KBM-7 (cell line): ENCODE measurements around the gene ANKRD11.

Experiments used
- DNase-seq: peaks from one replicate; pipeline ENCODE4 v3.0.0-alpha.2; 2015
- in situ Hi-C: fragments of 300-500 bp; cut with MboI; formaldehyde crosslinking; loops from 2 replicates; pipeline ENCODE4 v1.14.3; 2020; ENCODE audit warnings: low sequenced_read_pairs, low pct_unique_long_range_greater_than_20kb, mixed read lengths

ANKRD11 gene

GRCh38 chr16:89490439-89491237, at the start of gene ANKRD11:
Gene ANKRD11, minus strand, starts transcription at chr16:89490561. Its CDS starts 173,542 bp downstream, at chr16:89317019.
- peak; percentile 99 for DNase-seq
- in situ Hi-C loops, result no loop called here

DNA sequence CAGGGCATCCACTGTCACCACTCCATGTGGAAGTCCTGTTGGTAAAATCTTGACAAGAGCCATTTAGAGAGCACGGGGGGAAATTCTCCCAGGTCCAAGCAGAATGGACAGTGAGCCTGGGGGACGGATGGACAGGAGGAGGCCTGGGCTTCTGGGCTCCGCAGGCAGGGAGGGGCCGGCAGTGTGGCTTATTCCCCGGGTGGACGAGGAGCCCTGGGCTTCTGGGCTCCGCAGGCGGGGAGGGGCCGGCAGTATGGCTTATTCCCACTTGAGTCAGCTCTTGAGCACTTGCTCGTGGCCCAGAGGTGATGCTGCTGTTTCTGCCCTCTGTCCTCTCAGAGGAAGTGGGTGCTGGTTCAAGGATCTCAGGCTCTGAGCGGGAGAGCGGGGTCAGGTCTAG, 47.9 kb upstream of the ANKRD11 start:
- in situ Hi-C loops, result no loop called here
- no peak for DNase-seq

GRCh38 chr16:89537549-89537925, 47.2 kb upstream of the ANKRD11 start:
- in situ Hi-C loops, result no loop called here
- no peak for DNase-seq

GRCh38 chr16:89536886-89537548, 46.7 kb upstream of the ANKRD11 start:
- in situ Hi-C loops, result no loop called here
- no peak for DNase-seq

GRCh38 chr16:89536371-89536770, 46.0 kb upstream of the ANKRD11 start:
- DNase-seq, result no peak
- in situ Hi-C loops, result no loop called here

GRCh38 chr16:89534252-89534756, 43.9 kb upstream of the ANKRD11 start:
- in situ Hi-C loops, result no loop called here
- DNase-seq, result peak; percentile 94

DNA sequence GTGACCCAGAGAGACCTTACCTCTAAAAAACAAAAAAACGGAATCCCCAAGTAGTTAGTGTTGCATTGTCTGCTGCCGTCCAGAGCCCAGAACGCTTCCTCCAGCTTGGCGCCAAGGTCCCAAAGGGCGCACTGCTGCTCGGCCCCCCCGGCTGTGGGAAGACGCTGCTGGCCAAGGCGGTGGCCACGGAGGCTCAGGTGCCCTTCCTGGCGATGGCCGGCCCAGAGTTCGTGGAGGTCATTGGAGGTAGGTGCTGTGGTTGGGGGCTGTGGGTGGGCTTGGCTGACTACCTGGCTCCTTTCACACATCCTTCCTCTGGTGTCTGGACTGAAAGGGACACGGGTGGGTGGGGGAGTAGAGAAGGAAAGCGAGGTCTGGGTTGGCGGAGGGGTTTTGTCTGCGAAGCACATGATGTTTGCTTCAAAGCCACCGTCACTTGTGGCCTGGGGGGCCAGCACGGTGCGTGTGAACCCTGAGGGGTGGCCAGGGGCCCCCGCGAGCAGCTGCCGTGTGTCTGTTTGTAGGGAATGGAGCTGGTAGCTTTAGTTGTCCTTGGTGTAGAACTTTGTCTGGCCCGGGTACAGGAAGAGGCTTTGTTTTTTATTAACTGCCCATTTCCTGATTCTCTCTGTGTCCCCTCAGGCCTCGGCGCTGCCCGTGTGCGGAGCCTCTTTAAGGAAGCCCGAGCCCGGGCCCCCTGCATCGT, 41.6 kb upstream of the ANKRD11 start:
- in situ Hi-C loops, result no loop called here
- DNase-seq, result no peak

GRCh38 chr16:89530401-89531381, 40.3 kb upstream of the ANKRD11 start:
- in situ Hi-C loops, result no loop called here
- DNase-seq, result no peak

DNA sequence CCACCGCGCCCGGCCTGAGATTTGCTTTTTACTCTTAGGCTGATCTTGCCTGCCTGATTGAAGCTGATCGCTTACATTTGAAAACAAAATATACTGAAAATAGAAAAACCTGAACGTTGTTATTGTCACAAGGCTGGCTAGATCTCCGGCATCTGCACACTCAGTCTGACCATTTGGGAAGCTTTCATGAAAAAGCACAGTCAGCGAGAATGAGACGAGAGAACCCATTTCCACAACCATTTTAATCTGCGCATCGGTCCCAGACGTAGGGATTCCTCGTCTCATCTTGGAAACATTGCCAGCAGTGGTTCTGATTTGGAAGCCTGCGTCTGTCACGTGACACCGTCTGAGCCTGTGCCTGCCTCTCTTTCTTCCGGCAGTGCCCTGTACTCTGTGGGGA, 38.7 kb upstream of the ANKRD11 start:
- in situ Hi-C loops, result no loop called here
- DNase-seq, result no peak

- peak; percentile 66 for DNase-seq
- in situ Hi-C loops, result no loop called here
These were observed 35.0 kb upstream of the ANKRD11 start for GRCh38 chr16:89525146-89525913.

- DNase-seq, result no peak
- in situ Hi-C loops, result no loop called here
These were observed 33.5 kb upstream of the ANKRD11 start for GRCh38 chr16:89523680-89524344.

- DNase-seq, result no peak
- in situ Hi-C loops, result no loop called here
These were observed 31.9 kb upstream of the ANKRD11 start for GRCh38 chr16:89522287-89522686.

GRCh38 chr16:89519881-89520280, 29.5 kb upstream of the ANKRD11 start:
- no peak for DNase-seq
- in situ Hi-C loops, result no loop called here

GRCh38 chr16:89517128-89517527, 26.8 kb upstream of the ANKRD11 start:
- in situ Hi-C loops, result no loop called here

GRCh38 chr16:89512453-89512852, 22.1 kb upstream of the ANKRD11 start:
- in situ Hi-C loops, result no loop called here
- DNase-seq, result no peak

More at GRCh38 chr16:89517128-89517527, 26.8 kb upstream of the ANKRD11 start:
- DNase-seq, result no peak

DNA sequence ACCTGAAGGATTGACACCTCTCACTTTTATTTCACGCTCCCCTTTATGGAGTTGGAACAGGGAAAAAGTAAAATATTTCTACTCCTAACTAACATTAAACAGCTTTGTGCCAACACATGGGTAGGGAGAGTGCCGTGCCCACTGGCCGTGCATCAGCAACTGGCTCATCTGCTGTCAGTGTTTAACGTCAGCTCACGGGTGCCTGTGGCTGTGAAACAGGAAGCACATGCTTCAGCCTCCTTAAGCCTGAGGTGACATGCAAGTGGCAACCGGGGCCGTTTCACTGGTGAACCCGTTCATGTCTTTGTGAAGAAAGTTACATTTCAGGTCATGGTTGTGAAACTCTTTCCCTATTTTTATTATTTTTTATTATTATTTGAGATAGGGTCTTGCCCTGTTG, 21.0 kb upstream of the ANKRD11 start:
- in situ Hi-C loops, result no loop called here

DNA sequence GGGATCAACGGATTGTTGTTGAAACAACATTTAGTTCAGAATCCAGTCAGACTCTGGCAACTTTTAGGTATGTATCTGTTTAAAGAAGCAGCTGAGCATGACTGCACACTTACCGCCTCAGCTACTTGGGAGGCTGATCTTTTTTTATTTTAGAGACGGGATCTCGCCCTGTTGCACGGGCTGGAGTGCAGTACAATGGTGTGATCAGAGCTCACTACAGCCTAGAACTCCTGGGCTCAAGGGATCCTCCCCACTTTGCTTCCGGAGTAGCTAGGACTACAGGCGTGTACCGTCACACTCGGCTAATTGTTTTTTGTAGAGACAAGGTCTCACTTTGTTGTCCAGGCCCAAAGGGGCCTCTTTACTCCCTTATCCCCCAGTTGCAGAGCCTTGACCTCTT, 20.2 kb upstream of the ANKRD11 start:
- no peak for DNase-seq
- in situ Hi-C loops, result no loop called here

More for the DNA sequence above, 21.0 kb upstream of the ANKRD11 start:
- DNase-seq, result peak; percentile 30
